T-cell (primary cell): Measurements from ENCODE around the gene DEGS1. TPM values are rescaled to one million over a fixed set of nuclear protein-coding genes. Genes with fewer than 3 reads are reported as not detected.

ENCODE experiments used
- ATAC-seq, 4 experiments: fragments of 200-7000 bp in 3 of 4; fragments of 150-1000 bp in 1 of 4; cut with Tn5 transposase; replicated peaks in 1 of 4; 1 replicate in 3 of 4; 2 replicates in 1 of 4; pipeline ENCODE4 v1.10.0; 2021; ENCODE audit warnings: moderate library complexity in 3 of 4, mild to moderate bottlenecking in 2 of 4, moderate number of reproducible peaks in 1 of 4
- CTCF ChIA-PET, 2 donors: fragments of 300-600 bp; sonication (Branson Sonifier 250); formaldehyde crosslinking; loops; one replicate each; lab custom pipeline; 2022; ENCODE audit warnings: antibody characterized with exemption in 2 of 2; lab: Charles Lee
- POLR2A ChIA-PET, 2 donors: fragments of 300-600 bp; sonication (Branson Sonifier 250); formaldehyde crosslinking; loops; one replicate each; lab custom pipeline; 2022; ENCODE audit warnings: antibody characterized with exemption in 2 of 2; lab: Charles Lee
- DNase-seq, 35 experiments: peaks; one replicate each; pipeline versions ENCODE4 v3.0.0 to v3.0.0-alpha.2; 2013 to 2023
- H3K27ac ChIP-seq: one replicate; pipeline ENCODE4 v1.5.1; 2013; ENCODE audit warnings: low read length
- H3K27me3 ChIP-seq, 2 experiments: replicated peaks in 1 of 2; 1 replicate in 1 of 2; 2 replicates in 1 of 2; pipeline versions ENCODE4 v1.6.1 to v1.7.0; 2013; ENCODE audit warnings: low read length in 1 of 2, mixed read lengths in 1 of 2; ENCODE audit not compliant: control insufficient read depth in 2 of 2, insufficient read depth in 2 of 2; ENCODE audit errors: extremely low read depth in 1 of 2
- H3K36me3 ChIP-seq, 2 donors: 1 replicate in 1 of 2; 2 replicates in 1 of 2; pipeline versions ENCODE4 v1.6.1 to v1.7.0; 2013; ENCODE audit warnings: low read length in 1 of 2; ENCODE audit not compliant: control insufficient read depth in 2 of 2, insufficient read depth in 1 of 2; ENCODE audit errors: extremely low read depth in 1 of 2
- H3K4me1 ChIP-seq, 2 experiments: 1 replicate in 1 of 2; 2 replicates in 1 of 2; pipeline versions ENCODE4 v1.6.1 to v1.7.0; 2013; ENCODE audit warnings: low read length in 2 of 2, mixed read lengths in 1 of 2; ENCODE audit not compliant: insufficient read depth in 2 of 2, control insufficient read depth in 1 of 2; ENCODE audit errors: extremely low read depth in 1 of 2
- H3K4me3 ChIP-seq, 2 donors: 1 replicate in 1 of 2; 2 replicates in 1 of 2; pipeline versions ENCODE4 v1.5.1 to v1.7.0; 2013; ENCODE audit warnings: mild to moderate bottlenecking in 2 of 2, low read length in 1 of 2, moderate library complexity in 1 of 2; ENCODE audit not compliant: control insufficient read depth in 1 of 2; ENCODE audit errors: extremely low read depth in 1 of 2
- H3K9me3 ChIP-seq: 2 replicates; pipeline ENCODE4 v1.7.0; 2013
- H3K27ac Mint-ChIP-seq, 2 donors: one replicate each; pipeline ENCODE4 v1.8.0; 2020 to 2021; ENCODE audit warnings: mild to moderate bottlenecking in 2 of 2, mixed read lengths in 2 of 2
- H3K27me3 Mint-ChIP-seq, 2 donors: one replicate each; pipeline ENCODE4 v1.8.0; 2021 to 2022; ENCODE audit warnings: mixed read lengths in 2 of 2
- H3K36me3 Mint-ChIP-seq: one replicate; pipeline ENCODE4 v1.8.0; 2021; ENCODE audit warnings: mixed read lengths
- H3K4me1 Mint-ChIP-seq, 3 donors: one replicate each; pipeline ENCODE4 v1.8.0; 2020 to 2022; ENCODE audit warnings: mixed read lengths in 3 of 3, mild to moderate bottlenecking in 1 of 3
- H3K4me3 Mint-ChIP-seq, 3 donors: one replicate each; pipeline ENCODE4 v1.8.0; 2020 to 2022; ENCODE audit warnings: mild to moderate bottlenecking in 3 of 3, mixed read lengths in 3 of 3, moderate library complexity in 3 of 3
- H3K9me3 Mint-ChIP-seq, 3 donors: one replicate each; pipeline ENCODE4 v1.8.0; 2020 to 2022; ENCODE audit warnings: mixed read lengths in 3 of 3
- WGBS: methylation state at CpG from one replicate; pipeline ENCODE4 v1.1.5; 2013; ENCODE audit warnings: missing lambda C conversion rate; ENCODE audit not compliant: insufficient coverage; 5-methylcytosine and 5-hydroxymethylcytosine counted together
- total RNA-seq, 35 experiments: library from RNA in 6 of 35; stranded (reverse) in 6 of 35; fragments of 120-200 nt in 1 of 35; gene quantifications; one replicate each; pipeline versions ENCODE4 v1.2.1 to v1.2.4 and lab custom pipeline; 2013 to 2026

Gene DEGS1
- total RNA-seq, 5 donors from 2014 or later (not counting 1 experiment from before 2014, with no cell fraction given) = 40.0 to 52.3 (median 44.4) TPM

DNA sequence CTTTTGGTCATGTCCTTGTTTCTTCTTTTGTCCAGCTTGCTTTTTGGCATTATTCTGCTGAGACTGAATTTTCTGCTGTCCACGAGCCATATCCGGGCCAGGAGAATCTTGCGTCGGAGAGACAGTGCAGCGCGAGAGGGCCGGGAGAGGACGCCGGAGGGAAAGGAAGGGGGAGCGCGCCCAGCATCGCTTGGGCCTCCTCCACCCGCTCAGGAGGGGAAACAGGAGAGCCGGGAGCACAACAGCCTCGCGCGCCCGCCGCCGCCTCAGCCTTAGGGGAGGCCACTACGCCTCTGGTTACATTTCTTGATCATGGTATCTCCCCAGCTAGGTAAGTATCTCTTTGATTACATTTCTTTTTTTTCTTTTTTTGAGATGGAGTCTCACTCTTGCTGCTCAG is 7.4 kb upstream of the DEGS1 start:
- Mint-ChIP-seq H3K27ac (no peak overlapping the region), H3K4me3 (peak overlapping the region; percentile 39 to 62 (median 51)), H3K36me3 (no peaks in the 10 kb centered on the region), H3K9me3 (no peaks in the 10 kb centered on the region), H3K27me3 (no peaks in the 10 kb centered on the region), H3K4me1 (peaks cover 13 to 17% (median 14%) of the 10 kb centered on the region in 3 donors)
- DNase-seq = peak in 4 of 35 experiments; percentile 41 to 54 (median 48)
- POLR2A ChIA-PET = no interaction called here
- H3K27ac ChIP-seq = no peak overlapping the region
- ATAC-seq = peak in 2 of 4 experiments; percentile 51 to 60
- H3K4me1 ChIP-seq = peaks cover 0 to 6% of the 10 kb centered on the region in 2 experiments
- no peaks in the 10 kb centered on the region for H3K9me3 ChIP-seq
- H3K4me3 ChIP-seq = no peak overlapping the region
- CTCF ChIA-PET = no interaction called here
- WGBS = 79% methylated on average over 17 of the region's 21 CpGs
- H3K27me3 ChIP-seq = no peaks in the 10 kb centered on the region
- H3K36me3 ChIP-seq = no peaks in the 10 kb centered on the region

DNA sequence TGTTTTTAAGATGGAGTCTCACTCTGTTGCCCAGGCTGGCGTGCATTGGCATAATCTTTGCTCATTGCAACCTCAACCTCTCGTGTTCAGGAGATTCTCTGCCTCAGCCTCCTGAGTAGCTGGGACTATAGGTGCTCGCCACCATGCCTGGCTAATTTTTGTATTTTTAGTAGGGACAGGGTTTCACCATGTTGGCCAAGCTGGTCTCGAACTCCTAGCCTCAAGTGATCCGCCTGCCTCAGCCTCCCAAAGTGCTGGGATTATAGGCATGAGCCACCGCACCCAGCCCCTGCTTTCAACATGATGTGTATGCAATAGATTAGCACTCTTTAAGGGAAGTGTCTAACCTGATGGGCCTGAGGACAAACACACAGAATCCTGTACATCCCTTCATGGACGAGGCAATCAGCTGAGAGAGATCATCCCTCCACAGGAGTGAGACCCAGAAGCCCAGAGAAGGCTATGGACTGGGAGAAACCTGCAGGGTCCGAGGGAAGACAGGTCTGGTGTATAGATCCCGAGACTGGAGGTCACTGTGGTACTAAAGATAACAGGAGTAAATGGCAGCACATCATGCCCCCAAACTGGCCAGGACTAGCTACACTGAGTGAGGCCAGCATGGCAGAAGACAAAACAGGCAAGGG is 5.6 kb upstream of the DEGS1 start:
- Mint-ChIP-seq H3K27ac (no peak overlapping the region), H3K4me1 (peaks cover 16 to 24% (median 21%) of the 10 kb centered on the region in 3 donors), H3K9me3 (no peaks in the 10 kb centered on the region), H3K36me3 (no peaks in the 10 kb centered on the region), H3K4me3 (no peak overlapping the region), H3K27me3 (no peaks in the 10 kb centered on the region)
- Histone ChIP-seq H3K36me3 (no peaks in the 10 kb centered on the region), H3K4me1 (peaks cover 5 to 14% of the 10 kb centered on the region in 2 experiments), H3K27me3 (no peaks in the 10 kb centered on the region), H3K27ac (no peak overlapping the region), H3K9me3 (no peaks in the 10 kb centered on the region), H3K4me3 (no peak overlapping the region)
- whole genome bisulfite sequencing = 100% methylated on average over 2 of the region's 9 CpGs
- ATAC-seq (no peak), DNase-seq (no peak)
- CTCF ChIA-PET = interaction anchor here in 1 of 2 donors (0.7 kb wide), 1 partner anchor 327 kb away, joined by 3 read pairs; no protein-coding TSS in a partner anchor
- POLR2A ChIA-PET = no interaction called here

GRCh38 chr1:224178894-224179293 is 4.1 kb upstream of the DEGS1 start:
- H3K27ac Mint-ChIP-seq = no peak overlapping the region
- no peaks in the 10 kb centered on the region for H3K9me3 Mint-ChIP-seq
- peaks cover 18 to 25% (median 23%) of the 10 kb centered on the region in 3 donors for H3K4me1 Mint-ChIP-seq
- no peaks in the 10 kb centered on the region for H3K27me3 Mint-ChIP-seq
- Histone ChIP-seq H3K4me3 (no peak overlapping the region), H3K9me3 (no peaks in the 10 kb centered on the region), H3K27ac (no peak overlapping the region), H3K4me1 (peaks cover 5 to 16% of the 10 kb centered on the region in 2 experiments), H3K27me3 (no peaks in the 10 kb centered on the region), H3K36me3 (no peaks in the 10 kb centered on the region)
- DNase-seq = no peak
- ChIA-PET CTCF (interaction anchor here in 1 of 2 donors (0.6 to 1.4 kb wide), 3 partner anchors 9 to 856 kb away, joined by 4 to 7 read pairs (median 6); no protein-coding TSS in a partner anchor), POLR2A (interaction anchor here in 1 of 2 donors (0.6 to 0.7 kb wide), 2 partner anchors 10 to 228 kb away, joined by 3 to 5 read pairs; no protein-coding TSS in a partner anchor)
- no peak for ATAC-seq
- no CpG with 5 or more reads among the region's 5 CpGs for WGBS
- H3K4me3 Mint-ChIP-seq = no peak overlapping the region
- H3K36me3 Mint-ChIP-seq = no peaks in the 10 kb centered on the region

DNA sequence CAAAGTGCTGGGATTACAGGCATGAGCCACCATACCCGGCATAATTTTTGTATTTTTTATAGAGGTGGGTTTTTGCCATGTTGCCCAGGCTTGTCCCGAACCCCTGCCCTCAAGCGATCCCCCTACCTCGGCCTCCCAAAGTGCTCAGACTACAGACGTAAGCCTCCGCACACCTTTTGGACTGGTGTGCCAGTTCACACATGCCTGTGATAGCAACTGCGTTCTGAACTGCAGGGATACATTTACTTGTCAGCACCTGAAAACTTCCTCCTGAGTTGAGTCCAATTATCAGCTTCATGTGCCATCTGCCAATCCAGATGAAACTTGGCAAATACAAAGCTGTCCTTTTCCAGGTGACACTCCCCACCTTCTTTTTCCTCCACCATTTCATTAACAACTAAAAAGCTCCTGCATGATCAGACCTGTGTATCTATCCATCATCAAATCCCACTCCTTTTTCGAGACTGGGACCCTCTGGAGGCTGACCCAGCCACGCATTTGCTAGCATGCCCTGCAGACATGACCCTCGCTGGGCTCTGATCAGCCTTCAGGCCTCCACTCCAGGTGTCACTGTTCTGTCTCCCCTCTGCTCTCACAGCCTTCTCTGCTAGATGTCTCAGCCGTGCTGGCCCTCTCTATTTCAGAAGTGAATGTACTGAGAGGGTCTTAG is 2.1 kb upstream of the DEGS1 start:
- H3K4me1 ChIP-seq = peaks cover 8 to 37% of the 10 kb centered on the region in 2 experiments
- no peak overlapping the region for H3K4me3 Mint-ChIP-seq
- POLR2A ChIA-PET = interaction anchor here in 1 of 2 donors (0.7 kb wide), 1 partner anchor 413 kb away, joined by 6 read pairs; no protein-coding TSS in a partner anchor
- H3K27me3 Mint-ChIP-seq = no peaks in the 10 kb centered on the region
- no peak for DNase-seq
- no peaks in the 10 kb centered on the region for H3K9me3 ChIP-seq
- no peak overlapping the region for H3K4me3 ChIP-seq
- peaks cover 38 to 39% (median 39%) of the 10 kb centered on the region in 3 donors for H3K4me1 Mint-ChIP-seq
- 98% methylated on average over 8 of the region's 11 CpGs for WGBS
- H3K27me3 ChIP-seq = no peaks in the 10 kb centered on the region
- CTCF ChIA-PET = interaction anchor here in 1 of 2 donors (0.8 kb wide), 1 partner anchor 155 kb away, joined by 5 read pairs; no protein-coding TSS in a partner anchor
- no peak for ATAC-seq
- no peak overlapping the region for H3K27ac ChIP-seq
- no peaks in the 10 kb centered on the region for H3K9me3 Mint-ChIP-seq
- H3K36me3 Mint-ChIP-seq = peaks cover 3% of the 10 kb centered on the region
- peak overlapping the region; percentile 85 to 89 for H3K27ac Mint-ChIP-seq
- H3K36me3 ChIP-seq = peaks cover 0 to 6% of the 10 kb centered on the region in 2 donors

GRCh38 chr1:224181453-224181810 is 1.6 kb upstream of the DEGS1 start:
- peak overlapping the region; percentile 85 to 89 for H3K27ac Mint-ChIP-seq
- CTCF ChIA-PET = interaction anchor here in 1 of 2 donors (0.6 kb wide), 1 partner anchor 38 kb away, joined by 3 read pairs; no protein-coding TSS in a partner anchor
- no CpG with 5 or more reads among the region's 4 CpGs for WGBS
- no peak for DNase-seq
- Histone ChIP-seq H3K9me3 (no peaks in the 10 kb centered on the region), H3K4me1 (peaks cover 8 to 41% of the 10 kb centered on the region in 2 experiments), H3K27me3 (no peaks in the 10 kb centered on the region), H3K27ac (no peak overlapping the region), H3K36me3 (peaks cover 0 to 8% of the 10 kb centered on the region in 2 donors), H3K4me3 (no peak overlapping the region)
- no peaks in the 10 kb centered on the region for H3K9me3 Mint-ChIP-seq
- H3K4me1 Mint-ChIP-seq = peaks cover 43 to 44% (median 44%) of the 10 kb centered on the region in 3 donors
- H3K4me3 Mint-ChIP-seq = peak overlapping the region; percentile 86 to 91 (median 88)
- POLR2A ChIA-PET = interaction anchor here in 1 of 2 donors (0.6 to 0.7 kb wide), 2 partner anchors 11 to 1537 kb away, joined by 3 read pairs; no protein-coding TSS in a partner anchor
- H3K27me3 Mint-ChIP-seq = no peaks in the 10 kb centered on the region
- peaks cover 3% of the 10 kb centered on the region for H3K36me3 Mint-ChIP-seq
- no peak for ATAC-seq
